SH-SY5Y (cell line): ENCODE measurements around the gene SNX11.

ENCODE experiments used
- GATA2 ChIP-seq: IDR thresholded peaks from 2 replicates; pipeline ENCODE4 v1.6.1; 2011; ENCODE audit warnings: mild to moderate bottlenecking, low read depth, low read length
- GATA3 ChIP-seq: IDR thresholded peaks from 2 replicates; pipeline ENCODE4 v1.6.1; 2011; ENCODE audit warnings: low read depth, mild to moderate bottlenecking, low read length, moderate library complexity

DNA sequence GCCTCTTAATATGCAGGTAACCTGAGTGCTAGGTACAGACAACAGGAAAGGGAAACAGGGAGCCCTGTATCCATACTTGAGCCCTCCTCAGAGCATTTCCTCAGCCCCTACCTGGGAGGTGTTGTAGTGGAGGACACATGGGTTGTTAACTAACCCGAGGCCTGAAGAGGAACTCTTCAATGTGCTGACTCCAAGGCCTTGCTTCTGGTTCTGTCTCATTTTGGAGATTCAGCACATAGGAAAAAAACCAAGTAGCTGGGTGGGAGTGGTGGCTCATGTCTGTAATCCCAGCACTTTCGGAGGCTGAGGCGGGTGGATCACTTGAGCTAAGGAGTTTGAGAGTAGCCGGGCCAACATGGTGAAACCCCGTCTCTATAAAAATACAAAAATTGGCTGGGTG lies 24.8 kb downstream of the SNX11 start:
- TF ChIP-seq GATA2 (no peak), GATA3 (no peak)
